ENCODE data around the gene YTHDF2. TPM values are rescaled to one million over a fixed set of nuclear protein-coding genes. Genes with fewer than 3 reads are reported as not detected.
"Not testable (repeated sequence)": the region's sequence is repeated elsewhere in the genome, so short reads cannot be mapped to it uniquely, and the experiment has no call there.

Gene YTHDF2
- total RNA-seq, 1 donor from 2014 or later: 59.5 TPM

GRCh38 chr1:28776341-28776740 lies 39.6 kb downstream of the YTHDF2 start:
- peaks cover 0 to under 1% (median 0%) of the 10 kb centered on the region in 3 donors for H3K36me3 ChIP-seq (ENCODE audit: control insufficient read depth in 3 of 3, insufficient read depth in 3 of 3, low read length in 3 of 3)
- H3K27me3 ChIP-seq (ENCODE audit: control insufficient read depth in 3 of 3, insufficient read depth in 3 of 3, low read length in 3 of 3): no peaks in the 10 kb centered on the region
- no peaks in the 10 kb centered on the region for H3K9me3 ChIP-seq (ENCODE audit: control insufficient read depth in 3 of 3, low read length in 3 of 3)
- H3K9ac ChIP-seq (ENCODE audit: low read depth in 1 of 3, low read length in 3 of 3): no peak overlapping the region
- H3K27ac ChIP-seq (ENCODE audit: low read depth, low read length): no peak overlapping the region
- H3K4me1 ChIP-seq (ENCODE audit: control insufficient read depth in 3 of 3, insufficient read depth in 3 of 3, low read length in 3 of 3): peaks cover 4 to 8% (median 7%) of the 10 kb centered on the region in 3 donors
- H3K4me3 ChIP-seq (ENCODE audit: low read length in 3 of 3): no peak overlapping the region

GRCh38 chr1:28778021-28778420 lies 41.3 kb downstream of the YTHDF2 start:
- H3K36me3 ChIP-seq (ENCODE audit: control insufficient read depth in 3 of 3, insufficient read depth in 3 of 3, low read length in 3 of 3): no peaks in the 10 kb centered on the region
- no peaks in the 10 kb centered on the region for H3K27me3 ChIP-seq (ENCODE audit: control insufficient read depth in 3 of 3, insufficient read depth in 3 of 3, low read length in 3 of 3)
- no peak overlapping the region for H3K27ac ChIP-seq (ENCODE audit: low read depth, low read length)
- no peak overlapping the region for H3K4me3 ChIP-seq (ENCODE audit: low read length in 3 of 3)
- no peak overlapping the region for H3K9ac ChIP-seq (ENCODE audit: low read depth in 1 of 3, low read length in 3 of 3)
- no peaks in the 10 kb centered on the region for H3K9me3 ChIP-seq (ENCODE audit: control insufficient read depth in 3 of 3, low read length in 3 of 3)
- H3K4me1 ChIP-seq (ENCODE audit: control insufficient read depth in 3 of 3, insufficient read depth in 3 of 3, low read length in 3 of 3): peaks cover 4 to 8% (median 7%) of the 10 kb centered on the region in 3 donors

GRCh38 chr1:28779751-28780408 lies 43.1 kb downstream of the YTHDF2 start:
- no peaks in the 10 kb centered on the region for H3K9me3 ChIP-seq (ENCODE audit: control insufficient read depth in 3 of 3, low read length in 3 of 3)
- no peak overlapping the region for H3K9ac ChIP-seq (ENCODE audit: low read depth in 1 of 3, low read length in 3 of 3)
- no peak overlapping the region for H3K4me3 ChIP-seq (ENCODE audit: low read length in 3 of 3)
- peaks cover 4 to 7% (median 6%) of the 10 kb centered on the region in 3 donors for H3K4me1 ChIP-seq (ENCODE audit: control insufficient read depth in 3 of 3, insufficient read depth in 3 of 3, low read length in 3 of 3)
- no peaks in the 10 kb centered on the region for H3K27me3 ChIP-seq (ENCODE audit: control insufficient read depth in 3 of 3, insufficient read depth in 3 of 3, low read length in 3 of 3)
- no peak overlapping the region for H3K27ac ChIP-seq (ENCODE audit: low read depth, low read length)
- no peaks in the 10 kb centered on the region for H3K36me3 ChIP-seq (ENCODE audit: control insufficient read depth in 3 of 3, insufficient read depth in 3 of 3, low read length in 3 of 3)

GRCh38 chr1:28781305-28781704 lies 44.6 kb downstream of the YTHDF2 start:
- H3K36me3 ChIP-seq (ENCODE audit: control insufficient read depth in 3 of 3, insufficient read depth in 3 of 3, low read length in 3 of 3): no peaks in the 10 kb centered on the region
- H3K27me3 ChIP-seq (ENCODE audit: control insufficient read depth in 3 of 3, insufficient read depth in 3 of 3, low read length in 3 of 3): no peaks in the 10 kb centered on the region
- no peak overlapping the region for H3K27ac ChIP-seq (ENCODE audit: low read depth, low read length)
- H3K4me1 ChIP-seq (ENCODE audit: control insufficient read depth in 3 of 3, insufficient read depth in 3 of 3, low read length in 3 of 3): peaks cover 0 to 3% (median 0%) of the 10 kb centered on the region in 3 donors
- no peak overlapping the region for H3K4me3 ChIP-seq (ENCODE audit: low read length in 3 of 3)
- H3K9me3 ChIP-seq (ENCODE audit: control insufficient read depth in 3 of 3, low read length in 3 of 3): no peaks in the 10 kb centered on the region
- H3K9ac ChIP-seq (ENCODE audit: low read depth in 1 of 3, low read length in 3 of 3): no peak overlapping the region

- H3K36me3 ChIP-seq (ENCODE audit: control insufficient read depth in 3 of 3, insufficient read depth in 3 of 3, low read length in 3 of 3): no peaks in the 10 kb centered on the region
- H3K27ac ChIP-seq (ENCODE audit: low read depth, low read length): no peak overlapping the region
- H3K4me1 ChIP-seq (ENCODE audit: control insufficient read depth in 3 of 3, insufficient read depth in 3 of 3, low read length in 3 of 3): peaks cover 0 to 3% (median 0%) of the 10 kb centered on the region in 3 donors
- H3K9me3 ChIP-seq (ENCODE audit: control insufficient read depth in 3 of 3, low read length in 3 of 3): no peaks in the 10 kb centered on the region
- H3K9ac ChIP-seq (ENCODE audit: low read depth in 1 of 3, low read length in 3 of 3): no peak overlapping the region
- no peak overlapping the region for H3K4me3 ChIP-seq (ENCODE audit: low read length in 3 of 3)
- H3K27me3 ChIP-seq (ENCODE audit: control insufficient read depth in 3 of 3, insufficient read depth in 3 of 3, low read length in 3 of 3): no peaks in the 10 kb centered on the region
Observed at GRCh38 chr1:28782011-28782410, 45.3 kb downstream of the YTHDF2 start.

DNA sequence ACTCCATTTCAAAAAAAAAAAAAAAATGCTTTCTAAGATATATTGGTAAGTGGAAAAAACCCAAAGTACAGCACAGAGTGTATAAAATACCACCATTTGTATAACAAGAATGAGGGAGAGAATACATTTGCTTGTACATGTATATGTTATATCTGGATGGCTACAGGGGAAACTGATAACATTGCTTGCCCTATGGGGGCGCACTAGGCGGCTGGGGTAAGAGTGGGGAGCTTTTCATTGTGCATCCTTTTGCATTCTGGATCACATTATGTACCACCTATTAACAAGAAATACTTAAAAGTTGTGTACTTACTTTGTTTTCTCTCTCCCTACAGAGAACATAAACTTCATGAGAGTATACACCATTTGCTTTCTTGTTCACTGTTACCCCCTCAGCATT lies 46.6 kb downstream of the YTHDF2 start:
- H3K9me3 ChIP-seq (ENCODE audit: control insufficient read depth in 3 of 3, low read length in 3 of 3): no peaks in the 10 kb centered on the region
- H3K36me3 ChIP-seq (ENCODE audit: control insufficient read depth in 3 of 3, insufficient read depth in 3 of 3, low read length in 3 of 3): no peaks in the 10 kb centered on the region
- peaks cover 0 to 3% (median 0%) of the 10 kb centered on the region in 3 donors for H3K4me1 ChIP-seq (ENCODE audit: control insufficient read depth in 3 of 3, insufficient read depth in 3 of 3, low read length in 3 of 3)
- no peak overlapping the region for H3K27ac ChIP-seq (ENCODE audit: low read depth, low read length)
- H3K9ac ChIP-seq (ENCODE audit: low read depth in 1 of 3, low read length in 3 of 3): no peak overlapping the region
- no peak overlapping the region for H3K4me3 ChIP-seq (ENCODE audit: low read length in 3 of 3)
- H3K27me3 ChIP-seq (ENCODE audit: control insufficient read depth in 3 of 3, insufficient read depth in 3 of 3, low read length in 3 of 3): no peaks in the 10 kb centered on the region

GRCh38 chr1:28789412-28789811 lies 52.7 kb downstream of the YTHDF2 start:
- Histone ChIP-seq H3K36me3 (ENCODE audit: control insufficient read depth in 3 of 3, insufficient read depth in 3 of 3, low read length in 3 of 3) (no peaks in the 10 kb centered on the region), H3K27me3 (ENCODE audit: control insufficient read depth in 3 of 3, insufficient read depth in 3 of 3, low read length in 3 of 3) (no peaks in the 10 kb centered on the region), H3K9ac (ENCODE audit: low read depth in 1 of 3, low read length in 3 of 3) (no peak overlapping the region), H3K9me3 (ENCODE audit: control insufficient read depth in 3 of 3, low read length in 3 of 3) (no peaks in the 10 kb centered on the region), H3K4me3 (ENCODE audit: low read length in 3 of 3) (no peak overlapping the region), H3K4me1 (ENCODE audit: control insufficient read depth in 3 of 3, insufficient read depth in 3 of 3, low read length in 3 of 3) (peaks cover 0 to 10% (median 3%) of the 10 kb centered on the region in 3 donors), H3K27ac (ENCODE audit: low read depth, low read length) (no peak overlapping the region)

DNA sequence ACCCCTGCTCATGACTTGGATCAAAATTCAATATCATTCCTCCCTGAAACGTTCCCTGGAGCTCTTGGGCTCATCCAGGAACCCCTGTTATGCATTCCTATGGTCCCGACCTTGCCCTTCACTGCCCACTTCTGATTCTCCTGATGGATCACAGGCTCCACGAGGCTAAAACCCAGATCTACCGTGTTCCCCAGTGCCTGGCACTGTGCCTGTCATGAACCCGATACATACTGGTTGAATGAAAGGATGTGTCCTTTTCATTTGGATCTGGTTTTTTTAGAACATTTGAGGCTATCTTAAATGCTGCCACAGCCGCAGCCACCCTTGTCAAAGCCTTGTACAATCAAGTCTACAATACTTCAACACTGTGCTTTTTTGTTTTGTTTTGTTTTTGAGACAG lies 53.1 kb downstream of the YTHDF2 start:
- Histone ChIP-seq H3K4me3 (ENCODE audit: low read length in 3 of 3) (no peak overlapping the region), H3K9ac (ENCODE audit: low read depth in 1 of 3, low read length in 3 of 3) (no peak overlapping the region), H3K4me1 (ENCODE audit: control insufficient read depth in 3 of 3, insufficient read depth in 3 of 3, low read length in 3 of 3) (peaks cover 0 to 10% (median 3%) of the 10 kb centered on the region in 3 donors), H3K9me3 (ENCODE audit: control insufficient read depth in 3 of 3, low read length in 3 of 3) (no peaks in the 10 kb centered on the region), H3K27ac (ENCODE audit: low read depth, low read length) (no peak overlapping the region), H3K36me3 (ENCODE audit: control insufficient read depth in 3 of 3, insufficient read depth in 3 of 3, low read length in 3 of 3) (no peaks in the 10 kb centered on the region), H3K27me3 (ENCODE audit: control insufficient read depth in 3 of 3, insufficient read depth in 3 of 3, low read length in 3 of 3) (no peaks in the 10 kb centered on the region)

- H3K27me3 ChIP-seq (ENCODE audit: control insufficient read depth in 3 of 3, insufficient read depth in 3 of 3, low read length in 3 of 3): no peaks in the 10 kb centered on the region
- no peak overlapping the region for H3K4me3 ChIP-seq (ENCODE audit: low read length in 3 of 3)
- no peak overlapping the region for H3K9ac ChIP-seq (ENCODE audit: low read depth in 1 of 3, low read length in 3 of 3)
- no peak overlapping the region for H3K27ac ChIP-seq (ENCODE audit: low read depth, low read length)
- H3K36me3 ChIP-seq (ENCODE audit: control insufficient read depth in 3 of 3, insufficient read depth in 3 of 3, low read length in 3 of 3): no peaks in the 10 kb centered on the region
- no peaks in the 10 kb centered on the region for H3K9me3 ChIP-seq (ENCODE audit: control insufficient read depth in 3 of 3, low read length in 3 of 3)
- peaks cover 0 to 10% (median 3%) of the 10 kb centered on the region in 3 donors for H3K4me1 ChIP-seq (ENCODE audit: control insufficient read depth in 3 of 3, insufficient read depth in 3 of 3, low read length in 3 of 3)
Observed at GRCh38 chr1:28790377-28791035, 53.8 kb downstream of the YTHDF2 start.

DNA sequence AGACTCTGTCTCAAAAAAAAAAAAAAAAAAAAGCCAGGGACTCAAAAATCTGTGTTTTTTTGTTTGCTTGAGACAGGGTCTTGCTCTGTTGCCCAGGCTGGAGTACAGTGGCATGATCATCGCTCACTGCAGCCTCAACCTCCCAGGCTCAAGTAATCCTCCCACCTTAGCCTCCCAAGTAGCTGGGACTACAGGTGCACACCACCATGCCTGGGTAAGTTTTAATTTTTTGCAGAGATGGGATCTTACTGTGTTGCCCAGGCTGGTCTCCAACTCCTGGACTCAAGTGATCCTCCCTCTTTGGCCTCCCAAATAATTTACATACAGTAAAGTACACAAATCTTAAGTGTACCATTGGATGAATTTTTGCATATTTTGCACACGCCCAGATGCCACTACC lies 55.2 kb downstream of the YTHDF2 start:
- H3K9me3 ChIP-seq (ENCODE audit: control insufficient read depth in 3 of 3, low read length in 3 of 3); H3K27me3 ChIP-seq (ENCODE audit: control insufficient read depth in 3 of 3, insufficient read depth in 3 of 3, low read length in 3 of 3); H3K4me3 ChIP-seq (ENCODE audit: low read length in 3 of 3); H3K27ac ChIP-seq (ENCODE audit: low read depth, low read length); H3K9ac ChIP-seq (ENCODE audit: low read depth in 1 of 3, low read length in 3 of 3); H3K4me1 ChIP-seq (ENCODE audit: control insufficient read depth in 3 of 3, insufficient read depth in 3 of 3, low read length in 3 of 3); H3K36me3 ChIP-seq (ENCODE audit: control insufficient read depth in 3 of 3, insufficient read depth in 3 of 3, low read length in 3 of 3): not testable (repeated sequence)

Data from skeletal muscle tissue (tissue), 4 donors.